B cell (primary cell): ENCODE measurements around the gene PPP1R13B. TPM values are rescaled to one million over a fixed set of nuclear protein-coding genes. Genes with fewer than 3 reads are reported as not detected.

Experiments
- ATAC-seq: fragments of 200-7000 bp; cut with Tn5 transposase; one replicate; pipeline ENCODE4 v1.10.0; 2021; ENCODE audit warnings: low read depth, mild to moderate bottlenecking, moderate number of reproducible peaks, moderate library complexity
- CTCF ChIA-PET: fragments of 350-600 bp; sonication (Branson Sonifier 250); formaldehyde crosslinking; loops from one replicate; lab custom pipeline; 2021; ENCODE audit warnings: antibody characterized with exemption, inconsistent platforms; lab: Charles Lee
- POLR2A ChIA-PET: fragments of 350-600 bp; sonication (Branson Sonifier 250); formaldehyde crosslinking; loops from one replicate; lab custom pipeline; 2021; ENCODE audit warnings: antibody characterized with exemption; lab: Charles Lee
- DNase-seq: peaks from one replicate; pipeline ENCODE4 v3.0.0; 2013
- H2AFZ ChIP-seq: 2 replicates; pipeline ENCODE4 v1.6.1; 2012; ENCODE audit warnings: mild to moderate bottlenecking, low read depth, low read length; ENCODE audit not compliant: insufficient read depth, poor library complexity, severe bottlenecking
- H3K27ac ChIP-seq, 2 donors: 1 replicate in 1 of 2; 2 replicates in 1 of 2; pipeline ENCODE4 v1.5.1; 2012 to 2013; ENCODE audit warnings: low read length in 2 of 2, mild to moderate bottlenecking in 2 of 2, moderate library complexity in 1 of 2
- H3K27me3 ChIP-seq, 4 experiments: fragments of 200-600 bp in 1 of 4; sonication (generic) in 1 of 4; replicated peaks in 1 of 4; 1 replicate in 2 of 4; 2 replicates in 2 of 4; pipeline versions ENCODE4 v1.6.1 to v1.7.0; 2013 to 2016; ENCODE audit warnings: low read length in 3 of 4, mild to moderate bottlenecking in 2 of 4, mixed read lengths in 1 of 4, moderate library complexity in 1 of 4; ENCODE audit not compliant: insufficient read depth in 4 of 4, control insufficient read depth in 3 of 4; ENCODE audit errors: control extremely low read depth in 1 of 4
- H3K36me3 ChIP-seq, 2 experiments: replicated peaks in 1 of 2; 1 replicate in 1 of 2; 2 replicates in 1 of 2; pipeline versions ENCODE4 v1.6.1 to v1.7.1; 2013; ENCODE audit warnings: low read length in 1 of 2; ENCODE audit not compliant: insufficient read depth in 2 of 2, control insufficient read depth in 1 of 2; ENCODE audit errors: control extremely low read depth in 1 of 2, extremely low read depth in 1 of 2
- H3K4me1 ChIP-seq, 2 donors: fragments of 200-600 bp in 1 of 2; sonication (generic) in 1 of 2; 1 replicate in 1 of 2; 2 replicates in 1 of 2; pipeline versions ENCODE4 v1.5.1 to v1.6.1; 2013 to 2017; ENCODE audit warnings: low read length in 2 of 2; ENCODE audit not compliant: control insufficient read depth in 2 of 2, insufficient read depth in 2 of 2
- H3K4me2 ChIP-seq: replicated peaks from 2 replicates; pipeline ENCODE3; 2012; ENCODE audit warnings: mild to moderate bottlenecking, low read depth, low read length; ENCODE audit not compliant: poor library complexity, severe bottlenecking
- H3K4me3 ChIP-seq, 5 experiments: fragments of 200-600 bp in 1 of 5; sonication (generic) in 1 of 5; 1 replicate in 3 of 5; 2 replicates in 2 of 5; pipeline versions ENCODE4 v1.5.1 to v1.7.0; 2011 to 2016; ENCODE audit warnings: low read length in 4 of 5, mild to moderate bottlenecking in 4 of 5, low read depth in 2 of 5, control low read depth in 1 of 5, moderate library complexity in 1 of 5; ENCODE audit not compliant: insufficient read depth in 1 of 5; ENCODE audit errors: control extremely low read depth in 1 of 5, extremely low read depth in 1 of 5
- H3K79me2 ChIP-seq: fragments of 200-600 bp; sonication (generic); one replicate; pipeline ENCODE4 v1.6.0; 2016; ENCODE audit warnings: low read length; ENCODE audit not compliant: control insufficient read depth, insufficient read depth
- H3K9ac ChIP-seq: fragments of 200-600 bp; sonication (generic); 2 replicates; pipeline ENCODE4 v1.6.1; 2017; ENCODE audit warnings: mild to moderate bottlenecking, low read length, moderate library complexity
- H3K9me3 ChIP-seq, 3 donors: one replicate each; pipeline versions ENCODE4 v1.6.1 to v1.7.1; 2013; ENCODE audit warnings: low read length in 2 of 3; ENCODE audit not compliant: control insufficient read depth in 2 of 3, insufficient read depth in 1 of 3; ENCODE audit errors: control extremely low read depth in 1 of 3
- H4K20me1 ChIP-seq: 2 replicates; pipeline ENCODE4 v1.6.0; 2012; ENCODE audit warnings: mild to moderate bottlenecking, low read length; ENCODE audit not compliant: insufficient read depth, control insufficient read depth, poor library complexity, severe bottlenecking
- H3K27ac Mint-ChIP-seq: one replicate; pipeline ENCODE4 v1.8.0; 2021; ENCODE audit warnings: mixed read lengths
- H3K27me3 Mint-ChIP-seq: one replicate; pipeline ENCODE4 v1.8.0; 2021; ENCODE audit warnings: mixed read lengths
- H3K4me1 Mint-ChIP-seq: one replicate; pipeline ENCODE4 v1.8.0; 2021; ENCODE audit warnings: mixed read lengths
- H3K4me3 Mint-ChIP-seq: one replicate; pipeline ENCODE4 v1.8.0; 2021; ENCODE audit warnings: mixed read lengths
- H3K9me3 Mint-ChIP-seq: one replicate; pipeline ENCODE4 v1.8.0; 2022; ENCODE audit warnings: mixed read lengths; ENCODE audit not compliant: insufficient read depth
- CTCF ChIP-seq: fragments of 200-600 bp; IDR thresholded peaks from one replicate; pipeline ENCODE4 v1.8.0; 2022; ENCODE audit warnings: antibody characterized with exemption, mild to moderate bottlenecking
- EZH2 ChIP-seq: IDR thresholded peaks from 2 replicates; pipeline ENCODE4 v1.6.1; 2012; ENCODE audit warnings: borderline replicate concordance, low read depth, mild to moderate bottlenecking, moderate library complexity, low read length; ENCODE audit not compliant: insufficient read depth, poor library complexity, severe bottlenecking
- WGBS: methylation state at CpG from one replicate; pipeline ENCODE4 v1.1.5; 2013; ENCODE audit warnings: missing lambda C conversion rate; ENCODE audit not compliant: insufficient coverage; 5-methylcytosine and 5-hydroxymethylcytosine counted together
- intact Hi-C: fragments of 100-400 bp; cut with micrococcal nuclease; formaldehyde crosslinking; loops from one replicate; pipeline ENCODE4 v1.10.0; 2022
- polyA plus RNA-seq: library from polyadenylated mRNA; depleted of rRNA; stranded (reverse); fragments of >200 nt; gene quantifications from 2 replicates; pipeline ENCODE4 v1.2.3, GENCODE V29; 2012
- total RNA-seq, 2 donors: library from RNA; stranded (reverse); fragments of 120-200 nt in 1 of 2; gene quantifications; 1 replicate in 1 of 2; 2 replicates in 1 of 2; pipeline versions ENCODE4 v1.2.3 to v1.2.4, GENCODE V29; 2013 to 2022

PPP1R13B gene
- total and polyA plus RNA-seq, 2 donors (not counting 1 experiment from before 2014, with no cell fraction given) = 10.1 to 27.7 TPM

GRCh38 chr14:103840014-103840413, 7.4 kb downstream of the PPP1R13B start:
- H3K9me3 Mint-ChIP-seq = no peaks in the 10 kb centered on the region
- ChIA-PET CTCF (interaction anchor here (0.5 to 2.4 kb wide), 2 partner anchors 29 to 32 kb away, joined by 3 to 8 read pairs; no protein-coding TSS in a partner anchor), POLR2A (no interaction called here)
- Histone ChIP-seq H3K9ac (no peak overlapping the region), H3K4me1 (no peaks in the 10 kb centered on the region), H3K4me2 (no peak overlapping the region), H3K79me2 (peaks cover 53% of the 10 kb centered on the region), H3K27me3 (no peaks in the 10 kb centered on the region), H3K9me3 (no peaks in the 10 kb centered on the region), H3K4me3 (no peak overlapping the region), H3K36me3 (no peaks in the 10 kb centered on the region), H4K20me1 (peaks cover 6% of the 10 kb centered on the region), H3K27ac (no peak overlapping the region), H2AFZ (no peak overlapping the region)
- H3K4me3 Mint-ChIP-seq = no peak overlapping the region
- H3K27ac Mint-ChIP-seq = no peak overlapping the region
- TF ChIP-seq CTCF = no peak
- TF ChIP-seq EZH2 = no peak
- H3K4me1 Mint-ChIP-seq = peaks cover 2% of the 10 kb centered on the region
- WGBS = no CpG with 5 or more reads among the region's 2 CpGs
- no peaks in the 10 kb centered on the region for H3K27me3 Mint-ChIP-seq
- DNase-seq (no peak), ATAC-seq (no peak)
- intact Hi-C loops = loop anchor here (10.0 kb wide), 2 partner anchors 505 to 1895 kb away; partner anchors contain the start of gene EIF5

GRCh38 chr14:103839579-103839978, 7.8 kb downstream of the PPP1R13B start:
- WGBS = 100% methylated on average over 1 of the region's 1 CpG

More at GRCh38 chr14:103839579-103839978, 7.8 kb downstream of the PPP1R13B start:
- Histone ChIP-seq H3K4me1 (no peaks in the 10 kb centered on the region), H3K9me3 (no peaks in the 10 kb centered on the region), H3K9ac (no peak overlapping the region), H4K20me1 (peaks cover 6% of the 10 kb centered on the region), H3K79me2 (peaks cover 54% of the 10 kb centered on the region), H3K4me3 (no peak overlapping the region), H3K27me3 (no peaks in the 10 kb centered on the region), H2AFZ (no peak overlapping the region), H3K36me3 (no peaks in the 10 kb centered on the region), H3K27ac (no peak overlapping the region), H3K4me2 (no peak overlapping the region)
- ATAC-seq (no peak), DNase-seq (no peak)
- Mint-ChIP-seq H3K9me3 (no peaks in the 10 kb centered on the region), H3K27me3 (no peaks in the 10 kb centered on the region), H3K27ac (no peak overlapping the region), H3K4me3 (no peak overlapping the region), H3K4me1 (peaks cover 2% of the 10 kb centered on the region)
- intact Hi-C loops = no loop called here
- ChIA-PET POLR2A (no interaction called here), CTCF (interaction anchor here (0.7 kb wide), 2 partner anchors 35 to 67 kb away, joined by 3 read pairs; no protein-coding TSS in a partner anchor)
- no peak for TF ChIP-seq CTCF
- no peak for TF ChIP-seq EZH2
